GM12875 (cell line): Measurements from ENCODE around the gene TRAPPC2L.

Source experiments
- H3K4me3 ChIP-seq: one replicate; pipeline ENCODE4 v1.5.1; 2011; ENCODE audit warnings: low read depth, low read length, control low read depth
- TF ChIP-seq, protein P1 (sequence below): IDR thresholded peaks from 2 replicates; pipeline ENCODE4 v1.5.1; 2011; ENCODE audit warnings: low read depth, mild to moderate bottlenecking, control low read depth, inconsistent platforms, low read length, moderate library complexity, borderline replicate concordance; ENCODE audit not compliant: insufficient read depth

TRAPPC2L gene

GRCh38 chr16:88828711-88829110 lies 28.2 kb upstream of the TRAPPC2L start:
- H3K4me3 ChIP-seq, result no peak overlapping the region
- TF ChIP-seq, protein P1, sequence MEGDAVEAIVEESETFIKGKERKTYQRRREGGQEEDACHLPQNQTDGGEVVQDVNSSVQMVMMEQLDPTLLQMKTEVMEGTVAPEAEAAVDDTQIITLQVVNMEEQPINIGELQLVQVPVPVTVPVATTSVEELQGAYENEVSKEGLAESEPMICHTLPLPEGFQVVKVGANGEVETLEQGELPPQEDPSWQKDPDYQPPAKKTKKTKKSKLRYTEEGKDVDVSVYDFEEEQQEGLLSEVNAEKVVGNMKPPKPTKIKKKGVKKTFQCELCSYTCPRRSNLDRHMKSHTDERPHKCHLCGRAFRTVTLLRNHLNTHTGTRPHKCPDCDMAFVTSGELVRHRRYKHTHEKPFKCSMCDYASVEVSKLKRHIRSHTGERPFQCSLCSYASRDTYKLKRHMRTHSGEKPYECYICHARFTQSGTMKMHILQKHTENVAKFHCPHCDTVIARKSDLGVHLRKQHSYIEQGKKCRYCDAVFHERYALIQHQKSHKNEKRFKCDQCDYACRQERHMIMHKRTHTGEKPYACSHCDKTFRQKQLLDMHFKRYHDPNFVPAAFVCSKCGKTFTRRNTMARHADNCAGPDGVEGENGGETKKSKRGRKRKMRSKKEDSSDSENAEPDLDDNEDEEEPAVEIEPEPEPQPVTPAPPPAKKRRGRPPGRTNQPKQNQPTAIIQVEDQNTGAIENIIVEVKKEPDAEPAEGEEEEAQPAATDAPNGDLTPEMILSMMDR, result no peak

DNA sequence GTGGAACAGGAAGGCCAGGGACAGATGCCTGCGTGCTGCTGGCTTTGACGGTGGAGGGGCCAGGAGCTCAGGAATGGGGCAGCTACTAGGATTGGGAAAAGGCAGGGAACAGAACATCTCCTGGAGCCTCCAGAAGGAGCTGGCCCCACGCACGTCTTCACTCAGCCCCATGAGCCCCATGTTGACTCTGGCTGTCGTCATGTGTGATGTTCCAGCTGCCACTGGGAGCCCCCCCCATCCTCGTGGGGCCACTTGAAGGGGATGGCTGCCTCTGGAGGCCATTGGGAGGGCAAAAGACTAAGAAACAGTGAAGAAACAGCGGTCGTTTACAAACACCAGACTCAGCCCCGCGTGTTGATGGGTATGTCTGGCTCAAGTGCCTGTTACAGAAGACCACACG lies 26.7 kb upstream of the TRAPPC2L start:
- TF ChIP-seq, protein P1, result no peak

GRCh38 chr16:88830783-88831182 lies 26.1 kb upstream of the TRAPPC2L start:
- no peak overlapping the region for H3K4me3 ChIP-seq
- TF ChIP-seq, protein P1, result no peak

More for the DNA sequence above, 26.7 kb upstream of the TRAPPC2L start:
- no peak overlapping the region for H3K4me3 ChIP-seq

GRCh38 chr16:88831838-88832237 lies 25.1 kb upstream of the TRAPPC2L start:
- TF ChIP-seq, protein P1, result no peak
- H3K4me3 ChIP-seq, result no peak overlapping the region

DNA sequence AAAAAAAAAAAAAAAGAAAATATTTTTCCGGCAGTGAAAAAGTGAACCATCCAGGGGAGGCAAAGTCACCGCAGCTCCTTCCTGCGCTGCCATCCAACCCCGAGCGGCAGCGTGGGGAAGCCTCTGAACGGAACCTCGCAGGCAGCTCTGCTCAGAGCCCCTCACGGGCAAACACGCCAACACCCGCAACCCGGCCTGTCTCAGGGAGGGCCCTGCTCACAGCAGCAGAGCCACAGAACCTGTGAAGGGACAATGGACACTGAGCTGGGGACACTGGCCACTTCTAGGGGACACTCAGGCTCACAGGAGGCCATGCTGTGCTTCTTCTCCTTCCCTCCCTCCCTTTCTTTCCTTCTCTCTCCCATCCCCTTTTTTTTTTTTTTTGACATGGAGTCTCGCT lies 23.8 kb upstream of the TRAPPC2L start:
- H3K4me3 ChIP-seq, result no peak overlapping the region
- TF ChIP-seq, protein P1, result no peak

- TF ChIP-seq, protein P1, result no peak
- H3K4me3 ChIP-seq, result no peak overlapping the region
Observed at GRCh38 chr16:88834670-88835069, 22.3 kb upstream of the TRAPPC2L start.

- no peak overlapping the region for H3K4me3 ChIP-seq
Observed at GRCh38 chr16:88835383-88835782, 21.5 kb upstream of the TRAPPC2L start.

More at GRCh38 chr16:88835383-88835782, 21.5 kb upstream of the TRAPPC2L start:
- TF ChIP-seq, protein P1, result no peak
